H1 (cell line): Measurements from ENCODE around the gene MGST3. TPM values are rescaled to one million over a fixed set of nuclear protein-coding genes. Genes with fewer than 3 reads are reported as not detected.

ENCODE experiments used
- ASH2L ChIP-seq: fragments of 200-600, 300-600 bp; sonication (generic); IDR thresholded peaks from one replicate; pipeline ENCODE4 v1.7.1; 2017; ENCODE audit warnings: low read length
- CHD1 ChIP-seq: IDR thresholded peaks from 2 replicates; pipeline ENCODE4 v1.6.1; 2012; ENCODE audit warnings: low read depth, low read length, improper control_type of control experiment
- MAFK ChIP-seq: IDR thresholded peaks from 2 replicates; pipeline ENCODE4 v1.6.1; 2012; ENCODE audit warnings: low read depth, mild to moderate bottlenecking, improper control_type of control experiment, low read length
- RBBP5 ChIP-seq: IDR thresholded peaks from 2 replicates; pipeline ENCODE4 v1.7.1; 2012; ENCODE audit warnings: low read depth, mild to moderate bottlenecking, inconsistent platforms, low read length, moderate library complexity, borderline replicate concordance
- RXRA ChIP-seq: IDR thresholded peaks from 2 replicates; pipeline ENCODE4 v1.6.1; 2011; ENCODE audit warnings: low read depth, mild to moderate bottlenecking, low read length, moderate library complexity; ENCODE audit not compliant: insufficient read depth
- YY1 ChIP-seq: IDR thresholded peaks from 2 replicates; pipeline ENCODE4 v1.6.1; 2011; ENCODE audit warnings: low read depth, mild to moderate bottlenecking, low read length
- polyA plus RNA-seq, 7 experiments: library from polyadenylated mRNA; depleted of rRNA in 3 of 7; stranded (reverse) in 5 of 7; unstranded in 2 of 7; fragments of >200 nt in 5 of 7; fragments of 200-250 nt in 2 of 7; gene quantifications; 1 replicate in 5 of 7; 2 replicates in 1 of 7; 4 replicates in 1 of 7; pipeline versions ENCODE4 v1.2.1 to v1.2.3, GENCODE V29; 2011 to 2013; ENCODE audit warnings: missing spikeins in 2 of 7, mixed read lengths in 2 of 7
- total RNA-seq: library from RNA; stranded (reverse); fragmentation: NEBNext Ultra II Directional; extraction: Animal tissue kit (Norgen Biotek cat#: 25700); gene quantifications from 2 replicates; pipeline ENCODE4 v1.2.1, GENCODE V29; 2021

MGST3 gene
- total and polyA plus RNA-seq, 2 of the 8 experiments (the other 6 are each of a cell fraction or from before 2014, with no cell fraction given) = 124 to 257 TPM

GRCh38 chr1:165616054-165616612 is 14.9 kb upstream of the MGST3 start (continued):
- TF ChIP-seq RBBP5 = no peak
- no peak for TF ChIP-seq RXRA
- no peak for TF ChIP-seq ASH2L
- TF ChIP-seq CHD1 = no peak
- TF ChIP-seq YY1 = no peak
- TF ChIP-seq MAFK = no peak
